ENCODE results near the gene STEAP4.

Gene STEAP4

GRCh38 chr7:88324699-88325098 lies 18.0 kb upstream of the STEAP4 start:
- TF ChIP-seq CTCF (IDR thresholded peaks at IDR 0.05; ENCODE audit: low read depth, low read length), result no peak
- DNase-seq (ENCODE audit: extremely low read depth, low read depth), result no peak

- no peak for TF ChIP-seq CTCF (IDR thresholded peaks at IDR 0.05; ENCODE audit: low read depth, low read length)
- DNase-seq (ENCODE audit: extremely low read depth, low read depth), result no peak
Observed at GRCh38 chr7:88322151-88322550, 15.5 kb upstream of the STEAP4 start.

GRCh38 chr7:88321694-88322093 lies 15.0 kb upstream of the STEAP4 start:
- TF ChIP-seq CTCF (IDR thresholded peaks at IDR 0.05; ENCODE audit: low read depth, low read length), result no peak
- DNase-seq (ENCODE audit: extremely low read depth, low read depth), result no peak

- no peak for DNase-seq (ENCODE audit: extremely low read depth, low read depth)
- TF ChIP-seq CTCF (IDR thresholded peaks at IDR 0.05; ENCODE audit: low read depth, low read length), result no peak
Observed at GRCh38 chr7:88318196-88318595, 11.5 kb upstream of the STEAP4 start.

GRCh38 chr7:88317422-88317821 lies 10.7 kb upstream of the STEAP4 start:
- no peak for TF ChIP-seq CTCF (IDR thresholded peaks at IDR 0.05; ENCODE audit: low read depth, low read length)
- DNase-seq (ENCODE audit: extremely low read depth, low read depth), result no peak

GRCh38 chr7:88316456-88316855 lies 9.8 kb upstream of the STEAP4 start:
- no peak for TF ChIP-seq CTCF (IDR thresholded peaks at IDR 0.05; ENCODE audit: low read depth, low read length)
- no peak for DNase-seq (ENCODE audit: extremely low read depth, low read depth)

GRCh38 chr7:88315522-88315921 lies 8.8 kb upstream of the STEAP4 start:
- DNase-seq (ENCODE audit: extremely low read depth, low read depth), result no peak
- TF ChIP-seq CTCF (IDR thresholded peaks at IDR 0.05; ENCODE audit: low read depth, low read length), result no peak
